Loucy (cell line): ENCODE measurements around the gene TIAM1.

Source experiments
- H2AFZ ChIP-seq: fragments of 200-600 bp; sonication (generic); 2 replicates; pipeline ENCODE4 v1.6.0; 2016; ENCODE audit warnings: antibody characterized with exemption, mild to moderate bottlenecking, low read length, moderate library complexity
- H3F3A ChIP-seq: fragments of 200-600 bp; 2 replicates; pipeline ENCODE4 v1.6.0; 2016; ENCODE audit warnings: antibody characterized with exemption, low read depth, mild to moderate bottlenecking
- H3K27me3 ChIP-seq: fragments of 200-600 bp; sonication (generic); 2 replicates; pipeline ENCODE4 v1.6.1; 2014; ENCODE audit warnings: low read length, mild to moderate bottlenecking; ENCODE audit not compliant: insufficient read depth, poor library complexity, severe bottlenecking
- H3K36me3 ChIP-seq: fragments of 200-600 bp; sonication (generic); 2 replicates; pipeline ENCODE4 v1.6.1; 2016; ENCODE audit warnings: low read length; ENCODE audit not compliant: insufficient read depth
- H3K4me1 ChIP-seq: fragments of 200-600 bp; sonication (generic); 2 replicates; pipeline ENCODE4 v1.5.1; 2014; ENCODE audit warnings: low read length, mild to moderate bottlenecking; ENCODE audit not compliant: insufficient read depth, poor library complexity, severe bottlenecking
- H3K4me2 ChIP-seq: fragments of 200-600 bp; sonication (generic); 2 replicates; pipeline ENCODE4 v1.6.0; 2014; ENCODE audit warnings: antibody characterized with exemption, low read length, low read depth, mild to moderate bottlenecking; ENCODE audit not compliant: poor library complexity, severe bottlenecking
- H3K4me3 ChIP-seq: fragments of 200-600 bp; sonication (generic); 2 replicates; pipeline ENCODE4 v1.5.1; 2014; ENCODE audit warnings: low read length, mild to moderate bottlenecking, mixed read lengths; ENCODE audit not compliant: poor library complexity, severe bottlenecking
- H3K79me2 ChIP-seq: fragments of 200-600 bp; sonication (generic); 2 replicates; pipeline ENCODE4 v1.6.1; 2014; ENCODE audit warnings: low read length; ENCODE audit not compliant: insufficient read depth
- H3K9ac ChIP-seq: fragments of 200-600 bp; sonication (generic); 2 replicates; pipeline ENCODE4 v1.6.0; 2014; ENCODE audit warnings: mild to moderate bottlenecking, low read depth, low read length, moderate library complexity; ENCODE audit not compliant: poor library complexity, severe bottlenecking
- H3K9me2 ChIP-seq: fragments of 200-600 bp; sonication (generic); replicated peaks from 2 replicates; pipeline ENCODE4 v1.6.1; 2016; ENCODE audit warnings: low read depth, low read length, mixed read lengths
- H3K9me3 ChIP-seq: fragments of 200-600 bp; sonication (generic); 2 replicates; pipeline ENCODE4 v1.6.1; 2014; ENCODE audit warnings: mild to moderate bottlenecking, antibody characterized with exemption, low read length, low read depth; ENCODE audit not compliant: insufficient read depth
- H4K20me1 ChIP-seq: fragments of 200-600 bp; sonication (generic); 2 replicates; pipeline ENCODE4 v1.6.0; 2014; ENCODE audit warnings: antibody characterized with exemption, low read length, mild to moderate bottlenecking; ENCODE audit not compliant: insufficient read depth, poor library complexity, severe bottlenecking
- EZH2phosphoT487 ChIP-seq: fragments of 200-600 bp; IDR thresholded peaks from 2 replicates; pipeline ENCODE4 v1.6.1; 2018; ENCODE audit warnings: antibody characterized with exemption, mild to moderate bottlenecking, moderate library complexity, borderline replicate concordance
- TF ChIP-seq, protein P1 (sequence below): fragments of 200-600 bp; sonication (generic); conservative IDR thresholded peaks from 2 replicates; pipeline ENCODE4 v1.5.1; 2014; ENCODE audit warnings: mild to moderate bottlenecking, antibody characterized with exemption, low read length

The TIAM1 gene

DNA sequence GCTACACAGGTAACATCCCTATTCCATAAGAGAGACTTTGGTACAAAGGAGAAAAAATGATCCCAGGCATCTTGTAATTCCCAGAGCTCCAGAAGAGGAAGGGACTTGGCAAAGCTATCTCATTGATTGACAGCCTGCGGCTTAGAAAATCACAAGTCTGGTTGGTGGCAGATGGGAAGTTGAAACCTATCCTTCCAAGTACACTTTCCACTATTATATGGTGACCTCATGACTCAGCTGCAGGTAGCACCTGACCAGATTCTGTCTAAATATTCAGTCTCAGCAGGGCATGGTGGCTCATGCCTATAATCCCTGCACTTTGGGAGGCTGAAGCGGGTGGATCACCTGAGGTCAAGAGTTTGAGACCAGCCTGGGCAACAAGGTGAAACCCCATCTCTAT is 89.9 kb downstream of the TIAM1 start:
- Histone ChIP-seq H3K79me2 (no peaks in the 10 kb centered on the region), H4K20me1 (no peaks in the 10 kb centered on the region), H3K36me3 (peaks cover 23% of the 10 kb centered on the region; the same call in 1 of the 2 replicates), H3K4me3 (no peak overlapping the region), H3F3A (no peaks in the 10 kb centered on the region), H2AFZ (no peak overlapping the region), H3K9ac (no peak overlapping the region), H3K27me3 (no peaks in the 10 kb centered on the region), H3K4me2 (no peak overlapping the region), H3K9me3 (no peaks in the 10 kb centered on the region), H3K9me2 (no peaks in the 10 kb centered on the region), H3K4me1 (no peaks in the 10 kb centered on the region)
- TF ChIP-seq EZH2phosphoT487 = no peak
- TF ChIP-seq, protein P1, sequence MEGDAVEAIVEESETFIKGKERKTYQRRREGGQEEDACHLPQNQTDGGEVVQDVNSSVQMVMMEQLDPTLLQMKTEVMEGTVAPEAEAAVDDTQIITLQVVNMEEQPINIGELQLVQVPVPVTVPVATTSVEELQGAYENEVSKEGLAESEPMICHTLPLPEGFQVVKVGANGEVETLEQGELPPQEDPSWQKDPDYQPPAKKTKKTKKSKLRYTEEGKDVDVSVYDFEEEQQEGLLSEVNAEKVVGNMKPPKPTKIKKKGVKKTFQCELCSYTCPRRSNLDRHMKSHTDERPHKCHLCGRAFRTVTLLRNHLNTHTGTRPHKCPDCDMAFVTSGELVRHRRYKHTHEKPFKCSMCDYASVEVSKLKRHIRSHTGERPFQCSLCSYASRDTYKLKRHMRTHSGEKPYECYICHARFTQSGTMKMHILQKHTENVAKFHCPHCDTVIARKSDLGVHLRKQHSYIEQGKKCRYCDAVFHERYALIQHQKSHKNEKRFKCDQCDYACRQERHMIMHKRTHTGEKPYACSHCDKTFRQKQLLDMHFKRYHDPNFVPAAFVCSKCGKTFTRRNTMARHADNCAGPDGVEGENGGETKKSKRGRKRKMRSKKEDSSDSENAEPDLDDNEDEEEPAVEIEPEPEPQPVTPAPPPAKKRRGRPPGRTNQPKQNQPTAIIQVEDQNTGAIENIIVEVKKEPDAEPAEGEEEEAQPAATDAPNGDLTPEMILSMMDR = no peak

- no peaks in the 10 kb centered on the region for H4K20me1 ChIP-seq
- TF ChIP-seq, protein P1 = no peak
- no peak for TF ChIP-seq EZH2phosphoT487
- H3F3A ChIP-seq = no peaks in the 10 kb centered on the region
- no peaks in the 10 kb centered on the region for H3K79me2 ChIP-seq
- no peaks in the 10 kb centered on the region for H3K9me3 ChIP-seq
- H3K27me3 ChIP-seq = no peaks in the 10 kb centered on the region
- peaks cover 25% of the 10 kb centered on the region; the same call in 1 of the 2 replicates for H3K36me3 ChIP-seq
- H3K9ac ChIP-seq = no peak overlapping the region
- H3K9me2 ChIP-seq = no peaks in the 10 kb centered on the region
- H3K4me3 ChIP-seq = no peak overlapping the region
- H3K4me1 ChIP-seq = no peaks in the 10 kb centered on the region
- H3K4me2 ChIP-seq = no peak overlapping the region
- H2AFZ ChIP-seq = no peak overlapping the region
Observed at GRCh38 chr21:31253684-31254083, 90.4 kb downstream of the TIAM1 start.

DNA sequence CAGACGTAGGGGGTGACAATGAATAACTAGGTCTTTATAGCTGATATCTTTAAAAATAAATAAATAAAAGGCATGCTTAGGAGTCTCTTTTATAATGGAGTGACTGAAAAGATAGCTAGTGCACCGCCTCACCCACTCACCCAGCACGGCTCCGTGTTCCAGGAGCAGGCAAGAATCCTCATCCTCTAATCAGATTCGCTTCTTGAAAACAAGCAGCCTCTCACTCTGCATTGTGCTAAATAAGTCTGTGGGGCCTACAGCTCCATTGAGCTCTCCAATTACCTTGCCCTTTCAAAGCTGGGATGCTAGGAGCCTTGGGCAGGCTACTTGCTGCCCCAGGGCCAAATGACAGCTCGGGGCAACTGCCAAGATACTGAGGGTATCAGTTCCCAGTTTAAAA is 91.5 kb downstream of the TIAM1 start:
- no peak overlapping the region for H2AFZ ChIP-seq
- no peak overlapping the region for H3K4me3 ChIP-seq
- no peaks in the 10 kb centered on the region for H3K9me3 ChIP-seq
- no peaks in the 10 kb centered on the region for H3K79me2 ChIP-seq
- no peak overlapping the region for H3K4me2 ChIP-seq
- TF ChIP-seq EZH2phosphoT487 = no peak
- TF ChIP-seq, protein P1 = no peak
- H4K20me1 ChIP-seq = no peaks in the 10 kb centered on the region
- peaks cover 25% of the 10 kb centered on the region; the same call in 1 of the 2 replicates for H3K36me3 ChIP-seq
- no peak overlapping the region for H3K9ac ChIP-seq
- H3K27me3 ChIP-seq = no peaks in the 10 kb centered on the region
- no peaks in the 10 kb centered on the region for H3K4me1 ChIP-seq
- H3F3A ChIP-seq = no peaks in the 10 kb centered on the region
- H3K9me2 ChIP-seq = no peaks in the 10 kb centered on the region
